ENCODE data around the gene GPD1.
"Not testable (repeated sequence)": the region's sequence is repeated elsewhere in the genome, so short reads cannot be mapped to it uniquely, and the experiment has no call there.

The GPD1 gene

GRCh38 chr12:50083301-50083700 is 20.5 kb upstream of the GPD1 start:
- Mint-ChIP-seq H3K27ac (peak overlapping the region; percentile 81), H3K4me1 (peaks cover 15% of the 10 kb centered on the region), H3K9me3 (no peaks in the 10 kb centered on the region), H3K27me3 (peaks cover 2% of the 10 kb centered on the region), H3K4me3 (peak overlapping the region; percentile 85), H3K36me3 (peaks cover 4% of the 10 kb centered on the region)
- ATAC-seq (ENCODE audit: low read depth), result no peak
- DNase-seq (ENCODE audit: low spot score in 2 of 2), result no peak

DNA sequence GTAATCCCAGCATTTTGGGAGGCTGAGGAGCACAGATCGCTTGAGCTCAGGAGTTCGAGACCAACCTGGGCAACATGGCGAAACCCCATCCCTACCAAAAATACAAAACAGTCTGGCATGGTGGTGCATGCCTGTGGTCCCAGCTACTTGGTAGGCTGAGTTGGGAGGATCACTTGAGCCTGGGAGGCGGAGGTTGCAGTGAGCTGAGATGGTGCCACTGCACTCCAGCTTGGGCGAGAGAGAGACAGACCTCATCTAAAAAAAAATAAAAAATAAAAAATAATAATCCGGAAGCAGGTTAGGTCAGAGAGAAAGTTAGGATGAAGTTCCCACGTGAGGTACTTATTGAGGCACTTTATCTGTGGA is 19.4 kb upstream of the GPD1 start:
- Mint-ChIP-seq H3K4me3 (peak overlapping the region; percentile 94), H3K27ac (peak overlapping the region; percentile 95), H3K4me1 (peaks cover 21% of the 10 kb centered on the region)
- not testable (repeated sequence) for H3K27me3 Mint-ChIP-seq; ATAC-seq (ENCODE audit: low read depth); DNase-seq (ENCODE audit: low spot score in 2 of 2); H3K36me3 Mint-ChIP-seq; H3K9me3 Mint-ChIP-seq

GRCh38 chr12:50084775-50085614 is 18.8 kb upstream of the GPD1 start, which contains the start of gene SMARCD1:
Gene SMARCD1, plus strand, starts transcription at chr12:50085342. Its CDS starts 28 bp downstream, at chr12:50085370.
- H3K27me3 Mint-ChIP-seq, result no peaks in the 10 kb centered on the region
- DNase-seq (ENCODE audit: low spot score in 2 of 2) (peak; percentile 69 to 70), ATAC-seq (ENCODE audit: low read depth) (peak; percentile 87)
- peaks cover 8% of the 10 kb centered on the region for H3K36me3 Mint-ChIP-seq
- peak within 1 kb of the TSS; percentile 95 for H3K27ac Mint-ChIP-seq
- peaks cover 21% of the 10 kb centered on the region for H3K4me1 Mint-ChIP-seq
- H3K4me3 Mint-ChIP-seq, result peak within 1 kb of the TSS; percentile 94
- no peaks in the 10 kb centered on the region for H3K9me3 Mint-ChIP-seq

GRCh38 chr12:50085615-50086072 is 18.2 kb upstream of the GPD1 start:
- peak overlapping the region; percentile 94 for H3K4me3 Mint-ChIP-seq
- no peaks in the 10 kb centered on the region for H3K9me3 Mint-ChIP-seq
- peaks cover 12% of the 10 kb centered on the region for H3K36me3 Mint-ChIP-seq
- H3K27ac Mint-ChIP-seq, result peak overlapping the region; percentile 95
- H3K27me3 Mint-ChIP-seq, result no peaks in the 10 kb centered on the region
- ATAC-seq (ENCODE audit: low read depth), result peak; percentile 18
- H3K4me1 Mint-ChIP-seq, result peaks cover 21% of the 10 kb centered on the region
- peak in 1 of 2 donors; percentile 21 for DNase-seq (ENCODE audit: low spot score in 2 of 2)

DNA sequence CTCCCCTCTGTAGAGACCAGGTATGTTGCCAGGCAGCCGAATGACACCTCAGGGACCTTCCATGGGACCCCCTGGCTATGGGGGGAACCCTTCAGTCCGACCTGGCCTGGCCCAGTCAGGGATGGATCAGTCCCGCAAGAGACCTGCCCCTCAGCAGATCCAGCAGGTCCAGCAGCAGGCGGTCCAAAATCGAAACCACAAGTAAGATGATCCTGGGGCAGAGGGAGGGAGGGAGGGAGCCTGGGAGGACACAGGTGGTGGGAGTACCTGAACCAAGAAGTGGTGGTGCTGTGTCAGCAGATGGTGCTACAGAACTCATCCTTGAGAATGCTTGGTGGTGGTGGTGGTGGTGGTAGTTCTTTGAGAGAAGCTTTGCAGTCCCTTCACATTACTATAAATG is 17.7 kb upstream of the GPD1 start:
- ATAC-seq (ENCODE audit: low read depth) (no peak), DNase-seq (ENCODE audit: low spot score in 2 of 2) (no peak)
- Mint-ChIP-seq H3K4me3 (peak overlapping the region; percentile 94), H3K36me3 (peaks cover 15% of the 10 kb centered on the region), H3K27me3 (no peaks in the 10 kb centered on the region), H3K9me3 (no peaks in the 10 kb centered on the region), H3K4me1 (peaks cover 21% of the 10 kb centered on the region), H3K27ac (peak overlapping the region; percentile 95)

DNA sequence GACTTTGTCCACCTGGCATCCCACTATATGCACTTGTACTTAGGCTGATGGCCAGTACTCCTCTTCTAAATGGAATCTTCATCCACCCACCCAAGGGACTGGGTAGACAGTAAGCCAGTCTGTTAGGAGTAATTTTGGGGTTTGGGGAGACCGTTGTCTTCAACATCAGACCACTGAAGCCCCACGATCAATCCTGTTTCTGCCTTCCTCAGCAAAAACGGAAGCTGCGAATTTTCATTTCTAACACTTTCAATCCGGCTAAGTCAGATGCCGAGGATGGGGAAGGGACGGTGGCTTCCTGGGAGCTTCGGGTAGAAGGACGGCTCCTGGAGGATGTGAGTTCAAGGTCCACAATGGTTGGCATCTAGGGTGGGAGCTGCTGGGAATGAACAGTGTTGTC is 16.7 kb upstream of the GPD1 start:
- no peak for DNase-seq (ENCODE audit: low spot score in 2 of 2)
- ATAC-seq (ENCODE audit: low read depth), result no peak
- no peaks in the 10 kb centered on the region for H3K27me3 Mint-ChIP-seq
- no peaks in the 10 kb centered on the region for H3K9me3 Mint-ChIP-seq
- H3K4me3 Mint-ChIP-seq, result no peak overlapping the region
- H3K36me3 Mint-ChIP-seq, result peaks cover 19% of the 10 kb centered on the region
- no peak overlapping the region for H3K27ac Mint-ChIP-seq
- H3K4me1 Mint-ChIP-seq, result peaks cover 21% of the 10 kb centered on the region

GRCh38 chr12:50087995-50088394 is 15.8 kb upstream of the GPD1 start:
- no peaks in the 10 kb centered on the region for H3K27me3 Mint-ChIP-seq
- no peaks in the 10 kb centered on the region for H3K9me3 Mint-ChIP-seq
- H3K36me3 Mint-ChIP-seq, result peaks cover 21% of the 10 kb centered on the region
- DNase-seq (ENCODE audit: low spot score in 2 of 2) (no peak), ATAC-seq (ENCODE audit: low read depth) (no peak)
- H3K4me3 Mint-ChIP-seq, result no peak overlapping the region
- H3K27ac Mint-ChIP-seq, result no peak overlapping the region
- peaks cover 21% of the 10 kb centered on the region for H3K4me1 Mint-ChIP-seq

DNA sequence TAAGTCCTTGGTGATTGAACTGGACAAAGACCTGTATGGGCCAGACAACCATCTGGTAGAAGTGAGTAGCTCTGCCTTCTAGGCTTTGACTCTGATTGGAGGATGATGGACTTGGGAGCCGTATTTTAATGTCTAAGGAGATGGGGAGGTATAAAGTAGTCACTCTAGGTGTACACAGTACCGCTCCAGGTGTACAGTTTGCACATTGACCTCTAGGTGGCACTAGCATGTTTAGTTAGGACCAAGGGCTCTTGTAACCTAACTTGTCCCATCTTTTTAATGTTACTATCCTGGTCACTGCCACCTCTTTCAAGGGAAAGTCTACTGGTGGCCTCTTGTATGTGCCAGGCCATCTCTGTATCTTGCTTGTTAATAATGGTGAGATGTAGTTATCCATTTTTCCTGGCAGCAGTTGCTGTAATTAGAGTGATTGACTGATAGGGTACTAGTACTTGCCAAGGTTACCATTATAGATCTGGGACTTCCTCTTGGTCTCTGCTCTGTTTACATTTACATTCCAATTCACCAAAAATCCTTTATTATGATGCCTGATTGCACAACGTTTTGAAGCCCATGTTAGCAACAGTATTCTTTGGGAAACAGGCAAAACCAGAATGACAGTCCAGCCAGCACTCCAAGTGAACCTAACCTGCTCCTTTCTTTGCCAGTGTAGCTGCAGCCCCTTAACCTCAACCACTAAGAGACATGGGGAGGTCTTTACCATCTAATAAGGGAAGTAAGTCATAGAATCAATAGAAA is 15.1 kb upstream of the GPD1 start:
- Mint-ChIP-seq H3K36me3 (peaks cover 21% of the 10 kb centered on the region), H3K27ac (peak overlapping the region; percentile 22), H3K9me3 (no peaks in the 10 kb centered on the region), H3K4me1 (peaks cover 18% of the 10 kb centered on the region), H3K27me3 (no peaks in the 10 kb centered on the region), H3K4me3 (no peak overlapping the region)
- DNase-seq (ENCODE audit: low spot score in 2 of 2) (peak; percentile 53 to 54), ATAC-seq (ENCODE audit: low read depth) (peak; percentile 24)

- no peak for ATAC-seq (ENCODE audit: low read depth)
- Mint-ChIP-seq H3K9me3 (no peaks in the 10 kb centered on the region), H3K4me1 (peaks cover 18% of the 10 kb centered on the region), H3K27ac (no peak overlapping the region), H3K4me3 (no peak overlapping the region), H3K27me3 (no peaks in the 10 kb centered on the region), H3K36me3 (peaks cover 22% of the 10 kb centered on the region)
- no peak for DNase-seq (ENCODE audit: low spot score in 2 of 2)
These were observed 14.1 kb upstream of the GPD1 start for GRCh38 chr12:50089730-50090129.

DNA sequence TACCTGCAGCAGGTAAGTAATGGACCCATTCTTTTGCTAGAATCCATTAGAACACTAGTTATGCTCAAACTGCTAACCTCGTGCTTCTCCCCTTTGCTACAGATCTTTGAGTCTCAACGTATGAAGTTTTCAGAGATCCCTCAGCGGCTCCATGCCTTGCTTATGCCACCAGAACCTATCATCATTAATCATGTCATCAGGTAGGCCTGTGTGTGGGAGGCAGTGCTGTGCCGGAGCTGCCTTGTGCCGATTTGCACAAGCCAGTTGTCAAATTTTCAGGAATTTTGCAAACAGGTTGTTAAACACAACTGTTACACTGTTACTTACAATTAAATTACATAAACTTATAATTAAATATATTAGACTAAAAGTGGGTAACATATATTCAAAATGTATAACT is 13.4 kb upstream of the GPD1 start:
- peaks cover 18% of the 10 kb centered on the region for H3K4me1 Mint-ChIP-seq
- ATAC-seq (ENCODE audit: low read depth) (no peak), DNase-seq (ENCODE audit: low spot score in 2 of 2) (no peak)
- no peak overlapping the region for H3K4me3 Mint-ChIP-seq
- no peaks in the 10 kb centered on the region for H3K9me3 Mint-ChIP-seq
- H3K27me3 Mint-ChIP-seq, result no peaks in the 10 kb centered on the region
- no peak overlapping the region for H3K27ac Mint-ChIP-seq
- peaks cover 26% of the 10 kb centered on the region for H3K36me3 Mint-ChIP-seq

DNA sequence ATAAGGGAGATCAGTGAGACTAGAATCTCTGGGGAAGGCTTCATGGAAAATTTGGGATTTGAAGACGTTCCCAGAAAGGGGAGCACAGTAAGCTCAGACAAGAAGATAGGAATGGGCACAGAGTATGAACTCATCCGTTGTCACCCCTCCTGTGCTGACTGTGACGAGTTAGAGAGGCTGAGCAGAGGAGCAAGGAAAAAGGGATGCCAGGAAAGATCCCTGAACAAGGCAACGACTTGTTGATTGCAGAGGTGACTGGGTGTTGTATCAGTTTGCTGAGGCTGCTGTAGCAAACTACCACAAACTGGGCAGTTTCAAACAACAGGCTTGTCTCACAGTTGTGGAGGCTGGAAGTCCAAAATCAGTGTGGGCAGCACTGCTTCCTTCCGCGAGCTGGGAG is 5.9 kb upstream of the GPD1 start:
- Mint-ChIP-seq H3K36me3 (peaks cover 42% of the 10 kb centered on the region), H3K27ac (no peak overlapping the region), H3K4me1 (peaks cover 2% of the 10 kb centered on the region), H3K9me3 (no peaks in the 10 kb centered on the region), H3K27me3 (no peaks in the 10 kb centered on the region), H3K4me3 (no peak overlapping the region)
- DNase-seq (ENCODE audit: low spot score in 2 of 2) (no peak), ATAC-seq (ENCODE audit: low read depth) (no peak)

GRCh38 chr12:50099302-50100008 is 4.4 kb upstream of the GPD1 start:
- ATAC-seq (ENCODE audit: low read depth), result no peak
- Mint-ChIP-seq H3K9me3 (no peaks in the 10 kb centered on the region), H3K36me3 (peaks cover 41% of the 10 kb centered on the region), H3K4me1 (peaks cover 3% of the 10 kb centered on the region), H3K4me3 (no peak overlapping the region), H3K27me3 (no peaks in the 10 kb centered on the region), H3K27ac (peak overlapping the region; percentile 47)
- no peak for DNase-seq (ENCODE audit: low spot score in 2 of 2)

GRCh38 chr12:50100561-50100960 is 3.2 kb upstream of the GPD1 start:
- Mint-ChIP-seq H3K27ac (peak overlapping the region; percentile 12), H3K36me3 (peaks cover 36% of the 10 kb centered on the region), H3K9me3 (no peaks in the 10 kb centered on the region), H3K4me3 (no peak overlapping the region), H3K4me1 (peaks cover 3% of the 10 kb centered on the region), H3K27me3 (no peaks in the 10 kb centered on the region)
- no peak for ATAC-seq (ENCODE audit: low read depth)
- DNase-seq (ENCODE audit: low spot score in 2 of 2), result no peak

- Mint-ChIP-seq H3K4me3 (no peak overlapping the region), H3K4me1 (peaks cover 8% of the 10 kb centered on the region), H3K36me3 (peaks cover 30% of the 10 kb centered on the region), H3K9me3 (no peaks in the 10 kb centered on the region), H3K27me3 (no peaks in the 10 kb centered on the region), H3K27ac (no peak overlapping the region)
- DNase-seq (ENCODE audit: low spot score in 2 of 2) (no peak), ATAC-seq (ENCODE audit: low read depth) (no peak)
These were observed 2.1 kb upstream of the GPD1 start for GRCh38 chr12:50101663-50102062.
